ENCODE measurements around the gene EPB41L5. TPM values are rescaled to one million over a fixed set of nuclear protein-coding genes. Genes with fewer than 3 reads are reported as not detected.

Gene EPB41L5
- total and polyA plus RNA-seq, 2 donors (not counting 3 experiments of a cell fraction or from before 2014, with no cell fraction given), result 8.4 to 13.6 TPM

- Histone ChIP-seq H3K4me1 (ENCODE audit: control insufficient read depth, extremely low read depth, insufficient read depth, low read length) (no peaks in the 10 kb centered on the region), H3K27ac (ENCODE audit: insufficient read depth, low read depth, low read length) (no peak overlapping the region), H3K27me3 (ENCODE audit: control insufficient read depth in 2 of 2, insufficient read depth in 2 of 2, low read length in 2 of 2) (no peaks in the 10 kb centered on the region), H3K79me2 (ENCODE audit: control insufficient read depth, insufficient read depth, low read length) (no peaks in the 10 kb centered on the region), H2AFZ (ENCODE audit: low read depth, low read length) (no peak overlapping the region), H3K4me3 (replicated peaks in 1 of 3; ENCODE audit: insufficient read depth in 1 of 3, low read depth in 1 of 3, low read length in 3 of 3) (no peak overlapping the region), H3K9me3 (replicated peaks; ENCODE audit: control insufficient read depth, insufficient read depth, low read length) (no peaks in the 10 kb centered on the region), H3K4me2 (ENCODE audit: insufficient read depth, low read length) (no peak overlapping the region), H3K36me3 (ENCODE audit: control insufficient read depth in 2 of 2, extremely low read depth in 1 of 2, insufficient read depth in 2 of 2, low read length in 2 of 2) (no peaks in the 10 kb centered on the region), H3K9ac (replicated peaks; ENCODE audit: extremely low read depth, insufficient read depth, low read length) (no peak overlapping the region), H3K9me1 (replicated peaks; ENCODE audit: control insufficient read depth, extremely low read depth, insufficient read depth, low read length) (no peaks in the 10 kb centered on the region), H4K20me1 (replicated peaks; ENCODE audit: control insufficient read depth, extremely low read depth, insufficient read depth, low read length) (no peaks in the 10 kb centered on the region)
- DNase-seq (ENCODE audit: low read depth, low spot score) (no peak), FAIRE-seq (no peak)
- no peak for TF ChIP-seq FOS (IDR thresholded peaks at IDR 0.05; ENCODE audit: borderline replicate concordance, insufficient read depth, low read length)
- no peak for TF ChIP-seq POLR2AphosphoS5 (IDR thresholded peaks at IDR 0.05; ENCODE audit: insufficient read depth, low read depth, low read length)
- TF ChIP-seq POLR2A (IDR thresholded peaks at IDR 0.05; ENCODE audit: low read depth, low read length), result no peak
- TF ChIP-seq GATA2 (IDR thresholded peaks at IDR 0.05; ENCODE audit: insufficient read depth, insufficient read length, low read depth, low read length), result no peak
- TF ChIP-seq EZH2 (IDR thresholded peaks at IDR 0.05; ENCODE audit: borderline replicate concordance, low read depth, low read length, severe bottlenecking), result no peak
- TF ChIP-seq, protein P1, sequence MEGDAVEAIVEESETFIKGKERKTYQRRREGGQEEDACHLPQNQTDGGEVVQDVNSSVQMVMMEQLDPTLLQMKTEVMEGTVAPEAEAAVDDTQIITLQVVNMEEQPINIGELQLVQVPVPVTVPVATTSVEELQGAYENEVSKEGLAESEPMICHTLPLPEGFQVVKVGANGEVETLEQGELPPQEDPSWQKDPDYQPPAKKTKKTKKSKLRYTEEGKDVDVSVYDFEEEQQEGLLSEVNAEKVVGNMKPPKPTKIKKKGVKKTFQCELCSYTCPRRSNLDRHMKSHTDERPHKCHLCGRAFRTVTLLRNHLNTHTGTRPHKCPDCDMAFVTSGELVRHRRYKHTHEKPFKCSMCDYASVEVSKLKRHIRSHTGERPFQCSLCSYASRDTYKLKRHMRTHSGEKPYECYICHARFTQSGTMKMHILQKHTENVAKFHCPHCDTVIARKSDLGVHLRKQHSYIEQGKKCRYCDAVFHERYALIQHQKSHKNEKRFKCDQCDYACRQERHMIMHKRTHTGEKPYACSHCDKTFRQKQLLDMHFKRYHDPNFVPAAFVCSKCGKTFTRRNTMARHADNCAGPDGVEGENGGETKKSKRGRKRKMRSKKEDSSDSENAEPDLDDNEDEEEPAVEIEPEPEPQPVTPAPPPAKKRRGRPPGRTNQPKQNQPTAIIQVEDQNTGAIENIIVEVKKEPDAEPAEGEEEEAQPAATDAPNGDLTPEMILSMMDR (IDR thresholded peaks at IDR 0.05; ENCODE audit: extremely low read depth in 1 of 2, insufficient read depth in 1 of 2, low read depth in 1 of 2, low read length in 2 of 2), result no peak
- no peak for TF ChIP-seq MYC (IDR thresholded peaks at IDR 0.05; ENCODE audit: low read depth, low read length)
- TF ChIP-seq, protein P2, sequence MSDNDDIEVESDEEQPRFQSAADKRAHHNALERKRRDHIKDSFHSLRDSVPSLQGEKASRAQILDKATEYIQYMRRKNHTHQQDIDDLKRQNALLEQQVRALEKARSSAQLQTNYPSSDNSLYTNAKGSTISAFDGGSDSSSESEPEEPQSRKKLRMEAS (IDR thresholded peaks at IDR 0.05; ENCODE audit: insufficient read depth, insufficient read length), result no peak
- no peak for TF ChIP-seq JUN (IDR thresholded peaks at IDR 0.05; ENCODE audit: borderline replicate concordance, insufficient read depth, insufficient read length, low read depth)
- ChIA-PET POLR2A (no interaction called here), CTCF (interaction anchor here (0.6 kb wide), 1 partner anchor 299 kb away, joined by 4 read pairs; no protein-coding TSS in a partner anchor)
- intact Hi-C loops (cut with micrococcal nuclease) (no loop called here), dilution Hi-C loops (cut with MboI; ENCODE audit: extremely low pct_ligation_motif_present, low sequenced_read_pairs) (no loop called here)
- BruUV-seq (replicated peaks), result no TSS peak
Observed at GRCh38 chr2:120059483-120059882, 46.6 kb downstream of the EPB41L5 start.
